Measurements from ENCODE around the gene ZNF662. TPM values are rescaled to one million over a fixed set of nuclear protein-coding genes. Genes with fewer than 3 reads are reported as not detected.

ZNF662 gene
- total and polyA plus RNA-seq, 2 of the 13 experiments (the other 11 are each of a cell fraction or from before 2014, with no cell fraction given): not detected

- TF ChIP-seq ZNF549 (CRISPR knock-in tag; IDR thresholded peaks at IDR 0.05): no peak
- TF ChIP-seq ZNF616 (CRISPR knock-in tag; IDR thresholded peaks at IDR 0.05; ENCODE audit: low read depth): no peak
- TF ChIP-seq, protein P1, sequence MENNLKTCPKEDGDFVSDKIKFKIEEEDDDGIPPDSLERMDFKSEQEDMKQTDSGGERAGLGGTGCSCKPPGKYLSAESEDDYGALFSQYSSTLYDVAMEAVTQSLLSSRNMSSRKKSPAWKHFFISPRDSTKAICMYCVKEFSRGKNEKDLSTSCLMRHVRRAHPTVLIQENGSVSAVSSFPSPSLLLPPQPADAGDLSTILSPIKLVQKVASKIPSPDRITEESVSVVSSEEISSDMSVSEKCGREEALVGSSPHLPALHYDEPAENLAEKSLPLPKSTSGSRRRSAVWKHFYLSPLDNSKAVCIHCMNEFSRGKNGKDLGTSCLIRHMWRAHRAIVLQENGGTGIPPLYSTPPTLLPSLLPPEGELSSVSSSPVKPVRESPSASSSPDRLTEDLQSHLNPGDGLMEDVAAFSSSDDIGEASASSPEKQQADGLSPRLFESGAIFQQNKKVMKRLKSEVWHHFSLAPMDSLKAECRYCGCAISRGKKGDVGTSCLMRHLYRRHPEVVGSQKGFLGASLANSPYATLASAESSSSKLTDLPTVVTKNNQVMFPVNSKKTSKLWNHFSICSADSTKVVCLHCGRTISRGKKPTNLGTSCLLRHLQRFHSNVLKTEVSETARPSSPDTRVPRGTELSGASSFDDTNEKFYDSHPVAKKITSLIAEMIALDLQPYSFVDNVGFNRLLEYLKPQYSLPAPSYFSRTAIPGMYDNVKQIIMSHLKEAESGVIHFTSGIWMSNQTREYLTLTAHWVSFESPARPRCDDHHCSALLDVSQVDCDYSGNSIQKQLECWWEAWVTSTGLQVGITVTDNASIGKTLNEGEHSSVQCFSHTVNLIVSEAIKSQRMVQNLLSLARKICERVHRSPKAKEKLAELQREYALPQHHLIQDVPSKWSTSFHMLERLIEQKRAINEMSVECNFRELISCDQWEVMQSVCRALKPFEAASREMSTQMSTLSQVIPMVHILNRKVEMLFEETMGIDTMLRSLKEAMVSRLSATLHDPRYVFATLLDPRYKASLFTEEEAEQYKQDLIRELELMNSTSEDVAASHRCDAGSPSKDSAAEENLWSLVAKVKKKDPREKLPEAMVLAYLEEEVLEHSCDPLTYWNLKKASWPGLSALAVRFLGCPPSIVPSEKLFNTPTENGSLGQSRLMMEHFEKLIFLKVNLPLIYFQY (CRISPR knock-in tag; IDR thresholded peaks at IDR 0.05; ENCODE audit: borderline replicate concordance): no peak
- no peak for TF ChIP-seq ZNF7 (CRISPR knock-in tag; IDR thresholded peaks at IDR 0.05)
- no peak for TF ChIP-seq CCDC6 (CRISPR knock-in tag; IDR thresholded peaks at IDR 0.05)
- no peak for TF ChIP-seq ZNF749 (CRISPR knock-in tag; IDR thresholded peaks at IDR 0.05; ENCODE audit: borderline replicate concordance)
- TF ChIP-seq CBFB (CRISPR knock-in tag; IDR thresholded peaks at IDR 0.05): peak; percentile 63; the same call in 1 of the 2 replicates
- no peak for TF ChIP-seq U2AF1 (optimal IDR thresholded peaks at IDR 0.05; ENCODE audit: low read depth, low read length)
- no peak for TF ChIP-seq NFE2L1 (CRISPR knock-in tag; IDR thresholded peaks at IDR 0.05; ENCODE audit: borderline replicate concordance)
- TF ChIP-seq ZNF260 (CRISPR knock-in tag; IDR thresholded peaks at IDR 0.05; ENCODE audit: borderline replicate concordance, low read depth): no peak
- TF ChIP-seq PHF5A (CRISPR knock-in tag; IDR thresholded peaks at IDR 0.05; ENCODE audit: low read depth, unreplicated experiment): no peak
- TF ChIP-seq ZNF10 (CRISPR knock-in tag; IDR thresholded peaks at IDR 0.05; ENCODE audit: borderline replicate concordance, low read depth): no peak
- no peak; the same call in 1 of the 2 replicates for TF ChIP-seq NRL (CRISPR knock-in tag; IDR thresholded peaks at IDR 0.05; ENCODE audit: borderline replicate concordance)
- TF ChIP-seq, protein P2, sequence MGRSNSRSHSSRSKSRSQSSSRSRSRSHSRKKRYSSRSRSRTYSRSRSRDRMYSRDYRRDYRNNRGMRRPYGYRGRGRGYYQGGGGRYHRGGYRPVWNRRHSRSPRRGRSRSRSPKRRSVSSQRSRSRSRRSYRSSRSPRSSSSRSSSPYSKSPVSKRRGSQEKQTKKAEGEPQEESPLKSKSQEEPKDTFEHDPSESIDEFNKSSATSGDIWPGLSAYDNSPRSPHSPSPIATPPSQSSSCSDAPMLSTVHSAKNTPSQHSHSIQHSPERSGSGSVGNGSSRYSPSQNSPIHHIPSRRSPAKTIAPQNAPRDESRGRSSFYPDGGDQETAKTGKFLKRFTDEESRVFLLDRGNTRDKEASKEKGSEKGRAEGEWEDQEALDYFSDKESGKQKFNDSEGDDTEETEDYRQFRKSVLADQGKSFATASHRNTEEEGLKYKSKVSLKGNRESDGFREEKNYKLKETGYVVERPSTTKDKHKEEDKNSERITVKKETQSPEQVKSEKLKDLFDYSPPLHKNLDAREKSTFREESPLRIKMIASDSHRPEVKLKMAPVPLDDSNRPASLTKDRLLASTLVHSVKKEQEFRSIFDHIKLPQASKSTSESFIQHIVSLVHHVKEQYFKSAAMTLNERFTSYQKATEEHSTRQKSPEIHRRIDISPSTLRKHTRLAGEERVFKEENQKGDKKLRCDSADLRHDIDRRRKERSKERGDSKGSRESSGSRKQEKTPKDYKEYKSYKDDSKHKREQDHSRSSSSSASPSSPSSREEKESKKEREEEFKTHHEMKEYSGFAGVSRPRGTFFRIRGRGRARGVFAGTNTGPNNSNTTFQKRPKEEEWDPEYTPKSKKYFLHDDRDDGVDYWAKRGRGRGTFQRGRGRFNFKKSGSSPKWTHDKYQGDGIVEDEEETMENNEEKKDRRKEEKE (IDR thresholded peaks at IDR 0.05): no peak
- no peak for TF ChIP-seq HMGA1 (CRISPR knock-in tag; conservative IDR thresholded peaks at IDR 0.05)
- TF ChIP-seq ZNF180 (CRISPR knock-in tag; IDR thresholded peaks at IDR 0.05; ENCODE audit: borderline replicate concordance, low read depth): no peak
- TF ChIP-seq, protein P3, sequence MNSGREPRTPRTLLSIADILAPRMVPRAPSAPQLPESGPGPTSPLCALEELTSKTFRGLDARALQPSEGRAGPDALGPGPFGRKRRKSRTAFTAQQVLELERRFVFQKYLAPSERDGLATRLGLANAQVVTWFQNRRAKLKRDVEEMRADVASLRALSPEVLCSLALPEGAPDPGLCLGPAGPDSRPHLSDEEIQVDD (CRISPR knock-in tag; IDR thresholded peaks at IDR 0.05; ENCODE audit: borderline replicate concordance): no peak
- TF ChIP-seq, protein P4, sequence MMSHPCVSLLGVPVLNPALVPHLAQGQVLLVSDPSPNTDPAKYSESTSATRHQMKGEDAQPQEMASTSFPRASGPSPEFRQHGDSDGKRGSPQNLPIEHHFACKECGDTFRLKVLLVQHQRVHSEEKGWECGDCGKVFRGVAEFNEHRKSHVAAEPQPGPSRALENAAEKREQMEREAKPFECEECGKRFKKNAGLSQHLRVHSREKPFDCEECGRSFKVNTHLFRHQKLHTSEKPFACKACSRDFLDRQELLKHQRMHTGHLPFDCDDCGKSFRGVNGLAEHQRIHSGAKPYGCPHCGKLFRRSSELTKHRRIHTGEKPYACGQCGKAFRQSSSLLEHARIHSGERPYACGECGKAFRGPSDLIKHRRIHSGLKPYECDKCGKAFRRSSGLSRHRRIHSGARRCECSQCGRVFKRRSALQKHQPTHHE (CRISPR knock-in tag; IDR thresholded peaks at IDR 0.05; ENCODE audit: borderline replicate concordance): no peak; the same call in 1 of the 2 replicates
- no peak for TF ChIP-seq CC2D1A (CRISPR knock-in tag; IDR thresholded peaks at IDR 0.05)
- no peak for TF ChIP-seq ZZZ3 (CRISPR knock-in tag; IDR thresholded peaks at IDR 0.05; ENCODE audit: borderline replicate concordance)
- no peak for TF ChIP-seq HNRNPK (IDR thresholded peaks at IDR 0.05; ENCODE audit: low read depth, low read length, poor library complexity, severe bottlenecking)
Observed at GRCh38 chr3:42880601-42881451, 25.1 kb upstream of the ZNF662 start (continued).
